GM21381 (cell line): ENCODE results near the gene CPT1A.

ENCODE experiments used
- ATAC-seq: cut with Tn5 transposase; IDR thresholded peaks from one replicate; pipeline ENCODE4 v1.9.1; 2021; ENCODE audit warnings: mild to moderate bottlenecking, moderate library complexity; ENCODE audit not compliant: unreplicated experiment

CPT1A gene

DNA sequence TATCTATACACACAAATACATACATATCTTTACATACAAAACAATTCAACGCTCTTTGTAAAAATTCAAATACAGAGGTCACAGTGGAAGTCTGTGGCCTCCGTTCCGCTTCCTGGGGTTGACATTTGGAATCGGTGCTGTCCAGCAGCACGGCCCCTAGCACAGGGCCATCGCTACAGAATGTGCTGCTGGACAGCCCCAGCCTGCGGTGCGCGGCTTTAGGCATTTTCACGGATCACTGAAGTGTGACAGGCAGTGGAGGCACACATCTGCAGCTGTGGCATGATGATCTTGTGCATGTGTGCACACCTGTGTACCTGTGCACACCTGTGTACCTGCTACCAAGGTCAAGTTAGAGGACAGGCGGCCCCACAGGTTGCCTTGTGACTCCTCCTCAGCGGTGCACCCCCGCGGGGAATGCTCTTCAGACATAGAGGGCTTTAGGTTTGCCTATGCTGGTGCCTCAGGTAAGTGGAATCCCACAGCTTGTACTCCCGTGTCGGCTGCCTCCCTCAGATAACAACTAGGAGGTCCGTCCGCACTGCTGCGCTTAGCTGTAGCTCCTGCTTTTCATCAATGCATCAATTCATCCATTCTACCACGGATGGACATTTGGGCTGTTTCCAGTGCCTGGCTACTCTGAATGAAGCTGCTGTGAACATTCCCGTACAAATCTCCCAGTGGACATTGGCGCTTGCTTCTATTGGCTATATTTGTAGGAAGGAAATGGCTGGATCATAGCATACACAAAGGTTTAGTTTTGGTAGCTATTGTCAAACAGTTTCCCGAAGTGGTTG is 127.5 kb downstream of the CPT1A start:
- ATAC-seq: no peak

DNA sequence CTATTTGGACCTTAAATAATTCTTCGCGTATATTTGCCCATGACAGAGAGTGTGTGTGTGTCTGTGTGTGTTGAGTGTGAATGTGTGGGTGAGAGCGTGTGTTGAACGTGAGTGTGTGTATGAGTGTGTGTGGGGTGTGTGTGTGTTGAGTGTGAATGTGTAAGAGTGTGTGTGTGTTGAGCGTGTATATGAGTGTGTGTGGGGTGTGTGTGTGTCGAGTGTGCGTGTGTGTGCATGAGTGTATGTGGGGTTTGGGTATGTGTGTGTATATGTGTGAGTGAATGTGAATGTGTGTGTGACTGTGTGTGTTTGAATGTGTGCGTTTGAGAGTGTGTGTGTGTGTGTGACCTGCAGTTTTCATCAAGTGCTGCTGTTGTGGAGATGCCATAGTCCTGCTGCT is 130.6 kb downstream of the CPT1A start:
- no peak for ATAC-seq

DNA sequence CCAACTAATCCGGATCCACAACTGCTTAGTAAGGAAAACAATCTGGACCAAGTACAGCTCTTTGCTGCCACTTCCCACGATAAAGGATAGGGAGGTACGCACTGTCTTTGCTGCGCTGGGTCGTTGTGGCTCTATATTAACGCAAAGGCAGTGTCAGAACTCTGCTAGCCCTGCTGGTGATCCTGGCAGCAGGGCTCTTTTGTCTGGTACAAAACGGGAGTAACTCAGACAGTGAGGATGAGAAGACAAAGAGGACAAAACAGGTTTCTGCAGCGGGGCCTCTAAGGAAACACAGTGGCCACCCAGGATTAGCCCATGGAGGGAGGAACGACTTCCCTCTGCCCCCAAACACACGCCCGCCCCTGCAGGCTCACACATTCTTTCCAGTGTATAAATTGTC is 131.3 kb downstream of the CPT1A start:
- ATAC-seq: no peak

GRCh38 chr11:68709062-68709461 is 132.7 kb downstream of the CPT1A start:
- ATAC-seq: no peak

GRCh38 chr11:68707527-68707926 is 134.2 kb downstream of the CPT1A start:
- ATAC-seq: no peak

- ATAC-seq: no peak
Measured at GRCh38 chr11:68704887-68705286, 136.8 kb downstream of the CPT1A start.
